Measurements from ENCODE around the gene UBE2L6.

DNA sequence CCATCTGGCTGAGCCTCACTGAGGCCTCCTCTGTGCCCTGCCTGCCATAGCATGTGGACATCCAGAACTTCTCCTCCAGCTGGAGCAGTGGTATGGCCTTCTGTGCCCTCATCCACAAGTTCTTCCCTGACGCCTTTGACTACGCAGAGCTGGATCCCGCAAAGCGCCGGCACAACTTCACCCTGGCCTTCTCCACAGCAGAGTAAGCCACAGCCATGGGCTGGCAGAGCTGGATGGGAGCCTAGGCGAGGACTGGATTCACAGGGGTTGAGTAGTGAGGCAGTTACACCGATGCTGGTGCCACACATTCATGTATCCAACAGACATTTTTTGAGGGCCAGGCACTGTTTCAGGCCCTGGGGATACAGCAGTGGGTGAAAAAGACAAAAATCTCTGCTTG, 21.0 kb downstream of the UBE2L6 start:
- TF ChIP-seq, protein P1, sequence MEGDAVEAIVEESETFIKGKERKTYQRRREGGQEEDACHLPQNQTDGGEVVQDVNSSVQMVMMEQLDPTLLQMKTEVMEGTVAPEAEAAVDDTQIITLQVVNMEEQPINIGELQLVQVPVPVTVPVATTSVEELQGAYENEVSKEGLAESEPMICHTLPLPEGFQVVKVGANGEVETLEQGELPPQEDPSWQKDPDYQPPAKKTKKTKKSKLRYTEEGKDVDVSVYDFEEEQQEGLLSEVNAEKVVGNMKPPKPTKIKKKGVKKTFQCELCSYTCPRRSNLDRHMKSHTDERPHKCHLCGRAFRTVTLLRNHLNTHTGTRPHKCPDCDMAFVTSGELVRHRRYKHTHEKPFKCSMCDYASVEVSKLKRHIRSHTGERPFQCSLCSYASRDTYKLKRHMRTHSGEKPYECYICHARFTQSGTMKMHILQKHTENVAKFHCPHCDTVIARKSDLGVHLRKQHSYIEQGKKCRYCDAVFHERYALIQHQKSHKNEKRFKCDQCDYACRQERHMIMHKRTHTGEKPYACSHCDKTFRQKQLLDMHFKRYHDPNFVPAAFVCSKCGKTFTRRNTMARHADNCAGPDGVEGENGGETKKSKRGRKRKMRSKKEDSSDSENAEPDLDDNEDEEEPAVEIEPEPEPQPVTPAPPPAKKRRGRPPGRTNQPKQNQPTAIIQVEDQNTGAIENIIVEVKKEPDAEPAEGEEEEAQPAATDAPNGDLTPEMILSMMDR (IDR thresholded peaks at IDR 0.05; ENCODE audit: insufficient read depth, low read length, poor library complexity, severe bottlenecking) = no peak
- TF ChIP-seq EZH2phosphoT487 (conservative IDR thresholded peaks at IDR 0.05; ENCODE audit: low read length) = no peak
